HUES6 (cell line): ENCODE data around the gene VAV2.

Experiments used
- H3K27ac ChIP-seq: 2 replicates; pipeline ENCODE4 v1.7.0; 2013; ENCODE audit warnings: low read depth, mild to moderate bottlenecking, low read length, inconsistent platforms
- H3K27me3 ChIP-seq: 2 replicates; pipeline ENCODE4 v1.6.1; 2013; ENCODE audit warnings: low read length; ENCODE audit not compliant: control insufficient read depth, insufficient read depth
- H3K36me3 ChIP-seq: 2 replicates; pipeline ENCODE4 v1.6.1; 2013; ENCODE audit warnings: low read length; ENCODE audit not compliant: control insufficient read depth, insufficient read depth
- H3K4me1 ChIP-seq: 2 replicates; pipeline ENCODE4 v1.6.1; 2013; ENCODE audit warnings: low read length; ENCODE audit not compliant: control insufficient read depth, insufficient read depth
- H3K4me3 ChIP-seq: 2 replicates; pipeline ENCODE4 v1.5.1; 2013; ENCODE audit warnings: low read depth, low read length
- H3K9ac ChIP-seq: one replicate; pipeline ENCODE4 v1.6.1; 2013; ENCODE audit warnings: mild to moderate bottlenecking, low read length
- H3K9me3 ChIP-seq: 2 replicates; pipeline ENCODE4 v1.6.1; 2013; ENCODE audit warnings: low read depth, low read length; ENCODE audit not compliant: control insufficient read depth, insufficient read depth

The VAV2 gene

GRCh38 chr9:133785753-133786370 lies 206.3 kb downstream of the VAV2 start:
- Histone ChIP-seq H3K36me3 (peaks cover 77% of the 10 kb centered on the region), H3K9ac (no peak overlapping the region), H3K27me3 (no peaks in the 10 kb centered on the region), H3K4me3 (no peak overlapping the region), H3K27ac (no peak overlapping the region), H3K9me3 (no peaks in the 10 kb centered on the region), H3K4me1 (peaks cover 8% of the 10 kb centered on the region)

GRCh38 chr9:133784731-133785561 lies 207.2 kb downstream of the VAV2 start:
- H3K27me3 ChIP-seq = no peaks in the 10 kb centered on the region
- H3K9me3 ChIP-seq = no peaks in the 10 kb centered on the region
- H3K4me3 ChIP-seq = no peak overlapping the region
- peaks cover 8% of the 10 kb centered on the region for H3K4me1 ChIP-seq
- peaks cover 75% of the 10 kb centered on the region for H3K36me3 ChIP-seq
- H3K9ac ChIP-seq = no peak overlapping the region
- H3K27ac ChIP-seq = no peak overlapping the region

- Histone ChIP-seq H3K9ac (no peak overlapping the region), H3K4me1 (peaks cover 7% of the 10 kb centered on the region), H3K27me3 (no peaks in the 10 kb centered on the region), H3K9me3 (no peaks in the 10 kb centered on the region), H3K27ac (no peak overlapping the region), H3K36me3 (peaks cover 77% of the 10 kb centered on the region), H3K4me3 (no peak overlapping the region)
These were observed 208.8 kb downstream of the VAV2 start for GRCh38 chr9:133783331-133783731.

GRCh38 chr9:133782157-133783130 lies 209.7 kb downstream of the VAV2 start:
- no peaks in the 10 kb centered on the region for H3K9me3 ChIP-seq
- H3K27me3 ChIP-seq = no peaks in the 10 kb centered on the region
- H3K27ac ChIP-seq = no peak overlapping the region
- no peak overlapping the region for H3K9ac ChIP-seq
- peaks cover 81% of the 10 kb centered on the region for H3K36me3 ChIP-seq
- H3K4me1 ChIP-seq = no peaks in the 10 kb centered on the region
- H3K4me3 ChIP-seq = no peak overlapping the region

GRCh38 chr9:133781828-133782135 lies 210.3 kb downstream of the VAV2 start:
- Histone ChIP-seq H3K9me3 (no peaks in the 10 kb centered on the region), H3K4me1 (no peaks in the 10 kb centered on the region), H3K4me3 (no peak overlapping the region), H3K9ac (no peak overlapping the region), H3K27ac (no peak overlapping the region), H3K27me3 (no peaks in the 10 kb centered on the region), H3K36me3 (peaks cover 84% of the 10 kb centered on the region)

GRCh38 chr9:133780962-133781827 lies 210.9 kb downstream of the VAV2 start:
- H3K9ac ChIP-seq = no peak overlapping the region
- H3K36me3 ChIP-seq = peaks cover 83% of the 10 kb centered on the region
- H3K4me1 ChIP-seq = no peaks in the 10 kb centered on the region
- H3K27ac ChIP-seq = no peak overlapping the region
- no peaks in the 10 kb centered on the region for H3K9me3 ChIP-seq
- no peak overlapping the region for H3K4me3 ChIP-seq
- no peaks in the 10 kb centered on the region for H3K27me3 ChIP-seq

- Histone ChIP-seq H3K9ac (no peak overlapping the region), H3K27ac (no peak overlapping the region), H3K9me3 (no peaks in the 10 kb centered on the region), H3K4me3 (no peak overlapping the region), H3K36me3 (peaks cover 83% of the 10 kb centered on the region), H3K27me3 (no peaks in the 10 kb centered on the region), H3K4me1 (no peaks in the 10 kb centered on the region)
These were observed 211.6 kb downstream of the VAV2 start for GRCh38 chr9:133780404-133780945.

GRCh38 chr9:133779516-133780403 lies 212.4 kb downstream of the VAV2 start:
- Histone ChIP-seq H3K36me3 (peaks cover 83% of the 10 kb centered on the region), H3K9me3 (no peaks in the 10 kb centered on the region), H3K4me1 (no peaks in the 10 kb centered on the region), H3K27ac (no peak overlapping the region), H3K4me3 (no peak overlapping the region), H3K9ac (no peak overlapping the region), H3K27me3 (no peaks in the 10 kb centered on the region)

- H3K9me3 ChIP-seq = no peaks in the 10 kb centered on the region
- H3K36me3 ChIP-seq = peaks cover 83% of the 10 kb centered on the region
- no peak overlapping the region for H3K9ac ChIP-seq
- no peak overlapping the region for H3K27ac ChIP-seq
- H3K4me3 ChIP-seq = no peak overlapping the region
- no peaks in the 10 kb centered on the region for H3K27me3 ChIP-seq
- H3K4me1 ChIP-seq = no peaks in the 10 kb centered on the region
These were observed 213.0 kb downstream of the VAV2 start for GRCh38 chr9:133779081-133779480.
